WTC11 (cell line): ENCODE data around the gene LIG3.

Experiments
- ESRRA ChIP-seq: sonication (generic); formaldehyde crosslinking; IDR thresholded peaks from 2 replicates; pipeline ENCODE4 v1.8.1; 2022; ENCODE audit warnings: mild to moderate bottlenecking, missing genetic modification reagents, borderline replicate concordance
- ETV6 ChIP-seq: sonication (generic); formaldehyde crosslinking; IDR thresholded peaks from 2 replicates; pipeline ENCODE4 v1.8.1; 2022; ENCODE audit warnings: mild to moderate bottlenecking, missing genetic modification reagents
- SMAD3 ChIP-seq: sonication (generic); formaldehyde crosslinking; IDR thresholded peaks from 2 replicates; pipeline ENCODE4 v1.8.0; 2022; ENCODE audit warnings: missing genetic modification reagents, mild to moderate bottlenecking, borderline replicate concordance
- TP53 ChIP-seq: sonication (generic); formaldehyde crosslinking; IDR thresholded peaks from 2 replicates; pipeline ENCODE4 v1.8.1; 2023; ENCODE audit warnings: mild to moderate bottlenecking, missing genetic modification reagents
- ZBTB21 ChIP-seq: sonication (generic); formaldehyde crosslinking; IDR thresholded peaks from 2 replicates; pipeline ENCODE4 v1.8.1; 2023; ENCODE audit warnings: mild to moderate bottlenecking, missing genetic modification reagents, borderline replicate concordance
- ZNF263 ChIP-seq: sonication (generic); formaldehyde crosslinking; IDR thresholded peaks from 2 replicates; pipeline ENCODE4 v1.8.1; 2022; ENCODE audit warnings: low read depth, mild to moderate bottlenecking, moderate library complexity, missing genetic modification reagents
- TF ChIP-seq, protein P1 (sequence below): fragments of 200-600 bp; IDR thresholded peaks from 2 replicates; pipeline ENCODE4 v1.8.0; 2022; ENCODE audit warnings: antibody characterized with exemption
- TF ChIP-seq, protein P2 (sequence below): sonication (generic); formaldehyde crosslinking; IDR thresholded peaks from 2 replicates; pipeline ENCODE4 v1.8.0; 2022; ENCODE audit warnings: mild to moderate bottlenecking, missing genetic modification reagents
- TF ChIP-seq, protein P3 (sequence below): sonication (generic); formaldehyde crosslinking; IDR thresholded peaks from 2 replicates; pipeline ENCODE4 v1.8.1; 2023; ENCODE audit warnings: mild to moderate bottlenecking, moderate library complexity, missing genetic modification reagents
- TF ChIP-seq, protein P4 (sequence below): sonication (generic); formaldehyde crosslinking; conservative IDR thresholded peaks from 2 replicates; pipeline ENCODE4 v1.8.1; 2022; ENCODE audit warnings: mild to moderate bottlenecking, missing genetic modification reagents
- TF ChIP-seq, protein P5 (sequence below): sonication (generic); formaldehyde crosslinking; IDR thresholded peaks from 2 replicates; pipeline ENCODE4 v1.8.0; 2023; ENCODE audit warnings: mild to moderate bottlenecking, missing genetic modification reagents
- TF ChIP-seq, protein P6 (sequence below): sonication (generic); formaldehyde crosslinking; IDR thresholded peaks from 2 replicates; pipeline ENCODE4 v1.8.1; 2023; ENCODE audit warnings: mild to moderate bottlenecking, missing genetic modification reagents, borderline replicate concordance
- TF ChIP-seq, protein P7 (sequence below): sonication (generic); formaldehyde crosslinking; IDR thresholded peaks from 2 replicates; pipeline ENCODE4 v1.8.0; 2022; ENCODE audit warnings: mild to moderate bottlenecking, missing genetic modification reagents
- TF ChIP-seq, protein P8 (sequence below): sonication (generic); formaldehyde crosslinking; IDR thresholded peaks from 2 replicates; pipeline ENCODE4 v1.8.0; 2023; ENCODE audit warnings: missing genetic modification reagents

DNA sequence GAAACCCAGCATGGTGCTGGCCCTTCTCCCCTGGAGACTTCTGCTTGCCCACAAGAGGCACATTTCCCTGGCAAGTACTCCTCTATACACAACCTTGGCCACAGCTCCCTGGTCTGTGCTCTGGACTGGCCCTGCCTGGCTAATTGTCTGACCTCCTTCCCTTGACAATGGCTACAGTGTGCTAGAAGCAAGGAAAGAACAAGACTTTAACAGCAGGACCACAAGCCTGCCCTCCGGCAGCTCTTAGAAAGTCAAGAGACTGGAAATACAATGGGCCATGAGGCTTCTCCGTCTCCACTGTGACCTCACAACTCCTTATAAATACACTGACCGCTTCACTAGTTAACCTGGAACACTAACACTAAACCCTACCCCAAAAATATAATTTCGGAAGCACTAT lies 36.7 kb downstream of the LIG3 start:
- TF ChIP-seq, protein P1, sequence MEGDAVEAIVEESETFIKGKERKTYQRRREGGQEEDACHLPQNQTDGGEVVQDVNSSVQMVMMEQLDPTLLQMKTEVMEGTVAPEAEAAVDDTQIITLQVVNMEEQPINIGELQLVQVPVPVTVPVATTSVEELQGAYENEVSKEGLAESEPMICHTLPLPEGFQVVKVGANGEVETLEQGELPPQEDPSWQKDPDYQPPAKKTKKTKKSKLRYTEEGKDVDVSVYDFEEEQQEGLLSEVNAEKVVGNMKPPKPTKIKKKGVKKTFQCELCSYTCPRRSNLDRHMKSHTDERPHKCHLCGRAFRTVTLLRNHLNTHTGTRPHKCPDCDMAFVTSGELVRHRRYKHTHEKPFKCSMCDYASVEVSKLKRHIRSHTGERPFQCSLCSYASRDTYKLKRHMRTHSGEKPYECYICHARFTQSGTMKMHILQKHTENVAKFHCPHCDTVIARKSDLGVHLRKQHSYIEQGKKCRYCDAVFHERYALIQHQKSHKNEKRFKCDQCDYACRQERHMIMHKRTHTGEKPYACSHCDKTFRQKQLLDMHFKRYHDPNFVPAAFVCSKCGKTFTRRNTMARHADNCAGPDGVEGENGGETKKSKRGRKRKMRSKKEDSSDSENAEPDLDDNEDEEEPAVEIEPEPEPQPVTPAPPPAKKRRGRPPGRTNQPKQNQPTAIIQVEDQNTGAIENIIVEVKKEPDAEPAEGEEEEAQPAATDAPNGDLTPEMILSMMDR: no peak
- TF ChIP-seq SMAD3 (CRISPR knock-in tag): no peak
- TF ChIP-seq, protein P2, sequence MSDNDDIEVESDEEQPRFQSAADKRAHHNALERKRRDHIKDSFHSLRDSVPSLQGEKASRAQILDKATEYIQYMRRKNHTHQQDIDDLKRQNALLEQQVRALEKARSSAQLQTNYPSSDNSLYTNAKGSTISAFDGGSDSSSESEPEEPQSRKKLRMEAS (CRISPR knock-in tag): no peak
- TF ChIP-seq ESRRA: no peak
- TF ChIP-seq, protein P3, sequence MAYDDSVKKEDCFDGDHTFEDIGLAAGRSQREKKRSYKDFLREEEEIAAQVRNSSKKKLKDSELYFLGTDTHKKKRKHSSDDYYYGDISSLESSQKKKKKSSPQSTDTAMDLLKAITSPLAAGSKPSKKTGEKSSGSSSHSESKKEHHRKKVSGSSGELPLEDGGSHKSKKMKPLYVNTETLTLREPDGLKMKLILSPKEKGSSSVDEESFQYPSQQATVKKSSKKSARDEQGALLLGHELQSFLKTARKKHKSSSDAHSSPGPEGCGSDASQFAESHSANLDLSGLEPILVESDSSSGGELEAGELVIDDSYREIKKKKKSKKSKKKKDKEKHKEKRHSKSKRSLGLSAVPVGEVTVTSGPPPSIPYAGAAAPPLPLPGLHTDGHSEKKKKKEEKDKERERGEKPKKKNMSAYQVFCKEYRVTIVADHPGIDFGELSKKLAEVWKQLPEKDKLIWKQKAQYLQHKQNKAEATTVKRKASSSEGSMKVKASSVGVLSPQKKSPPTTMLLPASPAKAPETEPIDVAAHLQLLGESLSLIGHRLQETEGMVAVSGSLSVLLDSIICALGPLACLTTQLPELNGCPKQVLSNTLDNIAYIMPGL: no peak
- no peak for TF ChIP-seq ZNF263 (CRISPR knock-in tag)
- TF ChIP-seq, protein P4, sequence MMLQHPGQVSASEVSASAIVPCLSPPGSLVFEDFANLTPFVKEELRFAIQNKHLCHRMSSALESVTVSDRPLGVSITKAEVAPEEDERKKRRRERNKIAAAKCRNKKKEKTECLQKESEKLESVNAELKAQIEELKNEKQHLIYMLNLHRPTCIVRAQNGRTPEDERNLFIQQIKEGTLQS (CRISPR knock-in tag): no peak
- TF ChIP-seq, protein P5, sequence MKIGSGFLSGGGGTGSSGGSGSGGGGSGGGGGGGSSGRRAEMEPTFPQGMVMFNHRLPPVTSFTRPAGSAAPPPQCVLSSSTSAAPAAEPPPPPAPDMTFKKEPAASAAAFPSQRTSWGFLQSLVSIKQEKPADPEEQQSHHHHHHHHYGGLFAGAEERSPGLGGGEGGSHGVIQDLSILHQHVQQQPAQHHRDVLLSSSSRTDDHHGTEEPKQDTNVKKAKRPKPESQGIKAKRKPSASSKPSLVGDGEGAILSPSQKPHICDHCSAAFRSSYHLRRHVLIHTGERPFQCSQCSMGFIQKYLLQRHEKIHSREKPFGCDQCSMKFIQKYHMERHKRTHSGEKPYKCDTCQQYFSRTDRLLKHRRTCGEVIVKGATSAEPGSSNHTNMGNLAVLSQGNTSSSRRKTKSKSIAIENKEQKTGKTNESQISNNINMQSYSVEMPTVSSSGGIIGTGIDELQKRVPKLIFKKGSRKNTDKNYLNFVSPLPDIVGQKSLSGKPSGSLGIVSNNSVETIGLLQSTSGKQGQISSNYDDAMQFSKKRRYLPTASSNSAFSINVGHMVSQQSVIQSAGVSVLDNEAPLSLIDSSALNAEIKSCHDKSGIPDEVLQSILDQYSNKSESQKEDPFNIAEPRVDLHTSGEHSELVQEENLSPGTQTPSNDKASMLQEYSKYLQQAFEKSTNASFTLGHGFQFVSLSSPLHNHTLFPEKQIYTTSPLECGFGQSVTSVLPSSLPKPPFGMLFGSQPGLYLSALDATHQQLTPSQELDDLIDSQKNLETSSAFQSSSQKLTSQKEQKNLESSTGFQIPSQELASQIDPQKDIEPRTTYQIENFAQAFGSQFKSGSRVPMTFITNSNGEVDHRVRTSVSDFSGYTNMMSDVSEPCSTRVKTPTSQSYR (CRISPR knock-in tag): no peak
- TF ChIP-seq ZBTB21: no peak
- TF ChIP-seq TP53: no peak
- TF ChIP-seq, protein P6, sequence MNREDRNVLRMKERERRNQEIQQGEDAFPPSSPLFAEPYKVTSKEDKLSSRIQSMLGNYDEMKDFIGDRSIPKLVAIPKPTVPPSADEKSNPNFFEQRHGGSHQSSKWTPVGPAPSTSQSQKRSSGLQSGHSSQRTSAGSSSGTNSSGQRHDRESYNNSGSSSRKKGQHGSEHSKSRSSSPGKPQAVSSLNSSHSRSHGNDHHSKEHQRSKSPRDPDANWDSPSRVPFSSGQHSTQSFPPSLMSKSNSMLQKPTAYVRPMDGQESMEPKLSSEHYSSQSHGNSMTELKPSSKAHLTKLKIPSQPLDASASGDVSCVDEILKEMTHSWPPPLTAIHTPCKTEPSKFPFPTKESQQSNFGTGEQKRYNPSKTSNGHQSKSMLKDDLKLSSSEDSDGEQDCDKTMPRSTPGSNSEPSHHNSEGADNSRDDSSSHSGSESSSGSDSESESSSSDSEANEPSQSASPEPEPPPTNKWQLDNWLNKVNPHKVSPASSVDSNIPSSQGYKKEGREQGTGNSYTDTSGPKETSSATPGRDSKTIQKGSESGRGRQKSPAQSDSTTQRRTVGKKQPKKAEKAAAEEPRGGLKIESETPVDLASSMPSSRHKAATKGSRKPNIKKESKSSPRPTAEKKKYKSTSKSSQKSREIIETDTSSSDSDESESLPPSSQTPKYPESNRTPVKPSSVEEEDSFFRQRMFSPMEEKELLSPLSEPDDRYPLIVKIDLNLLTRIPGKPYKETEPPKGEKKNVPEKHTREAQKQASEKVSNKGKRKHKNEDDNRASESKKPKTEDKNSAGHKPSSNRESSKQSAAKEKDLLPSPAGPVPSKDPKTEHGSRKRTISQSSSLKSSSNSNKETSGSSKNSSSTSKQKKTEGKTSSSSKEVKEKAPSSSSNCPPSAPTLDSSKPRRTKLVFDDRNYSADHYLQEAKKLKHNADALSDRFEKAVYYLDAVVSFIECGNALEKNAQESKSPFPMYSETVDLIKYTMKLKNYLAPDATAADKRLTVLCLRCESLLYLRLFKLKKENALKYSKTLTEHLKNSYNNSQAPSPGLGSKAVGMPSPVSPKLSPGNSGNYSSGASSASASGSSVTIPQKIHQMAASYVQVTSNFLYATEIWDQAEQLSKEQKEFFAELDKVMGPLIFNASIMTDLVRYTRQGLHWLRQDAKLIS: no peak
- no peak for TF ChIP-seq ETV6
- TF ChIP-seq, protein P7, sequence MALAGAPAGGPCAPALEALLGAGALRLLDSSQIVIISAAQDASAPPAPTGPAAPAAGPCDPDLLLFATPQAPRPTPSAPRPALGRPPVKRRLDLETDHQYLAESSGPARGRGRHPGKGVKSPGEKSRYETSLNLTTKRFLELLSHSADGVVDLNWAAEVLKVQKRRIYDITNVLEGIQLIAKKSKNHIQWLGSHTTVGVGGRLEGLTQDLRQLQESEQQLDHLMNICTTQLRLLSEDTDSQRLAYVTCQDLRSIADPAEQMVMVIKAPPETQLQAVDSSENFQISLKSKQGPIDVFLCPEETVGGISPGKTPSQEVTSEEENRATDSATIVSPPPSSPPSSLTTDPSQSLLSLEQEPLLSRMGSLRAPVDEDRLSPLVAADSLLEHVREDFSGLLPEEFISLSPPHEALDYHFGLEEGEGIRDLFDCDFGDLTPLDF (CRISPR knock-in tag): no peak
- TF ChIP-seq, protein P8, sequence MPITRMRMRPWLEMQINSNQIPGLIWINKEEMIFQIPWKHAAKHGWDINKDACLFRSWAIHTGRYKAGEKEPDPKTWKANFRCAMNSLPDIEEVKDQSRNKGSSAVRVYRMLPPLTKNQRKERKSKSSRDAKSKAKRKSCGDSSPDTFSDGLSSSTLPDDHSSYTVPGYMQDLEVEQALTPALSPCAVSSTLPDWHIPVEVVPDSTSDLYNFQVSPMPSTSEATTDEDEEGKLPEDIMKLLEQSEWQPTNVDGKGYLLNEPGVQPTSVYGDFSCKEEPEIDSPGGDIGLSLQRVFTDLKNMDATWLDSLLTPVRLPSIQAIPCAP (CRISPR knock-in tag): no peak
